Measurements from ENCODE around the gene ELFN2. TPM values are rescaled to one million over a fixed set of nuclear protein-coding genes. Genes with fewer than 3 reads are reported as not detected.

ELFN2 gene
- total RNA-seq, 4 donors from 2014 or later = 0.30 to 4.4 (median 3.1) TPM

DNA sequence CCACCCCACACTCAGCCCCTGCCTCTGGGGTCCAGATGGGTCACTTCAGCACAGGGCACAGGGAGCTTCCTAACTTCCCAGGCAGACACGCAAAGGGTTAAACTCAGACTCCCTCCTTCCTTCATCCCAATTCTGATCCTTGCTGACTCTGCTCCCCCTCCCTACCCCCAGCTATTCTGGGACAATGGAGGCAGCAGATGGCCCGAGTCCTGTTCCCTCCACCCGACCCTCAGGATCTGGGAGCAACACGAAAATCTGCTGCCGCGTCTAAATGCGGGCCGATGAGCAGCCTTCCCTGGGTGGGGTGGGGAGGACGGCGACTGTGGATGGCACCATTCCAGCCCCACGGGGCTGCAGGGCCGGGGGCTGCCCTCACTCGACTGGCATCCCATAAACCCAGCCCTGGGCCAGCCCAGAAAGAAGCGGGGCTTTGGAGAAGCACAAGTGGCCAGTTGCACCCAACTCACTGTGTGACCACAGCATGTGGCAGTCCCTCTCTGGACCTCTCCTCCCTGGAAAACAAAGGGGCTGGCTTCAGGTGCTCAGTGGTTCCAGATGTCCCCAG is 40.2 kb upstream of the ELFN2 start:
- H3K27me3 ChIP-seq = peaks cover 0 to 9% of the 10 kb centered on the region in 2 donors
- H3K4me1 ChIP-seq = peaks cover 0 to 6% (median 0%) of the 10 kb centered on the region in 4 donors
- TF ChIP-seq POLR2A (IDR thresholded peaks at IDR 0.05) (no peak), EP300 (IDR thresholded peaks at IDR 0.05) (no peak), CTCF (IDR thresholded peaks at IDR 0.05) (no peak)
- no peaks in the 10 kb centered on the region for H3K36me3 ChIP-seq
- no peaks in the 10 kb centered on the region for H3K9me3 ChIP-seq
- WGBS, 2 donors = 43 to 53% methylated on average over 5 to 14 of the region's 14 CpGs
- H3K4me3 ChIP-seq = no peak overlapping the region
- no peak for DNase-seq (ENCODE audit: low spot score in 2 of 2)
- no peak overlapping the region for H3K27ac ChIP-seq

DNA sequence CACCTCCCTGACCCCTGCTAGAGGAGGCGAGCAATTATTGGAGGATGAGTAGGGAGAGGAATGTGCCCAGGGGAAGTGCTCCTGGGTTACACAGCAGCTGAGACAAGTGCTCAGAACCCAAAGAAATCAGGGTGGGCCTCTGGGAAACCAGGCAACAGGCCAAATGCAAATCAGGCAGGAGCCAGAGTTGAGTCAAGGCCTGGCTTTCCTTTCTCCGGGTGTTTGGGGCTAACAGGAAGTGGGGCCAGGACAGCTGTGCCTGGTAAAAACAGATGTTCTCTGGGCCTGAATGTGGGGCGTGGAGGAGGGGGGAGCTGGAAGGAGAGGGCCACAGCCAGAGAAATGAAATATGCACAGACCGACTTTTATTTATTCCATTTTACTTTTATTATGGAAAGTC is 36.9 kb upstream of the ELFN2 start:
- 26 to 28% methylated on average over 4 of the region's 4 CpGs for WGBS, 2 donors
- Histone ChIP-seq H3K27me3 (peaks cover 0 to 13% of the 10 kb centered on the region in 2 donors), H3K4me3 (no peak overlapping the region), H3K36me3 (no peaks in the 10 kb centered on the region), H3K9me3 (no peaks in the 10 kb centered on the region), H3K4me1 (peaks cover 0 to 6% (median 0%) of the 10 kb centered on the region in 4 donors), H3K27ac (no peak overlapping the region)
- DNase-seq (ENCODE audit: low spot score in 2 of 2) = no peak
- TF ChIP-seq POLR2A (IDR thresholded peaks at IDR 0.05) (no peak), CTCF (IDR thresholded peaks at IDR 0.05) (no peak), EP300 (IDR thresholded peaks at IDR 0.05) (no peak)

- Histone ChIP-seq H3K36me3 (no peaks in the 10 kb centered on the region), H3K4me3 (no peak overlapping the region), H3K27ac (no peak overlapping the region), H3K4me1 (peaks cover 0 to 6% (median 0%) of the 10 kb centered on the region in 4 donors), H3K9me3 (no peaks in the 10 kb centered on the region), H3K27me3 (peaks cover 0 to 20% of the 10 kb centered on the region in 2 donors)
- TF ChIP-seq CTCF (IDR thresholded peaks at IDR 0.05) = no peak
- TF ChIP-seq POLR2A (IDR thresholded peaks at IDR 0.05) = no peak
- no peak for TF ChIP-seq EP300 (IDR thresholded peaks at IDR 0.05)
- no peak for DNase-seq (ENCODE audit: low spot score in 2 of 2)
- WGBS, 2 donors = 11 to 19% methylated on average over 5 of the region's 5 CpGs
These were observed 35.7 kb upstream of the ELFN2 start for GRCh38 chr22:37462983-37463382.

- DNase-seq (ENCODE audit: low spot score in 2 of 2) = no peak
- Histone ChIP-seq H3K36me3 (no peaks in the 10 kb centered on the region), H3K27me3 (peaks cover 0 to 23% of the 10 kb centered on the region in 2 donors), H3K4me1 (peaks cover 0 to 6% (median 0%) of the 10 kb centered on the region in 4 donors), H3K9me3 (no peaks in the 10 kb centered on the region), H3K27ac (no peak overlapping the region), H3K4me3 (no peak overlapping the region)
- 56 to 77% methylated on average over 5 of the region's 5 CpGs for WGBS, 2 donors
- TF ChIP-seq EP300 (IDR thresholded peaks at IDR 0.05) = no peak
- no peak for TF ChIP-seq POLR2A (IDR thresholded peaks at IDR 0.05)
- TF ChIP-seq CTCF (IDR thresholded peaks at IDR 0.05) = no peak
These were observed 35.2 kb upstream of the ELFN2 start for GRCh38 chr22:37462436-37462835.

DNA sequence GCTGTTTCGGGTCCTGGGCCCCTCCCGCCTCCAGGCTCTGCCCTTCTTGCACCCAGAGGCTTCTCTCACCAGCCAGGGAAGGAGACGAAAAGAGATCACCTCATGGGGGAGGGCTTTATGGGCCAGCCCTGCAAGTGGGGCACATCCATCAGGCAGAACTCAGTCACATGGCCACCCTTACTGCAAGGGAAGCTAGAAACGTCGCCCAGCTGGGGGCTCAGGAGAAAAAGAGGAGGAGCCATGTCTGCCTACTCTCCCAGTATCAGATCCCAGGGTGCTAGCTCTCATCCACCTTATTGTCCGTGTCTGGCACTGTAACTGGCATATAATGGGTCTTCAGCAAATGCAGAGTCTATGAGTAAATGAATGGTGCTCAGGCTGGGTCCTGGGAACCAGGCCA is 34.7 kb upstream of the ELFN2 start:
- Histone ChIP-seq H3K9me3 (no peaks in the 10 kb centered on the region), H3K27me3 (peaks cover 0 to 23% of the 10 kb centered on the region in 2 donors)

More for the DNA sequence above, 34.7 kb upstream of the ELFN2 start:
- TF ChIP-seq POLR2A (IDR thresholded peaks at IDR 0.05) (no peak), CTCF (IDR thresholded peaks at IDR 0.05) (no peak), EP300 (IDR thresholded peaks at IDR 0.05) (no peak)
- no peak for DNase-seq (ENCODE audit: low spot score in 2 of 2)
- Histone ChIP-seq H3K4me1 (peaks cover 0 to 6% (median 0%) of the 10 kb centered on the region in 4 donors), H3K27ac (no peak overlapping the region), H3K36me3 (no peaks in the 10 kb centered on the region), H3K4me3 (no peak overlapping the region)
- 48 to 53% methylated on average over 6 of the region's 6 CpGs for WGBS, 2 donors

Data from tibial nerve (tissue), 4 donors.